Myocyte (in vitro differentiated cells): ENCODE measurements around the gene NOD2. TPM values are rescaled to one million over a fixed set of nuclear protein-coding genes. Genes with fewer than 3 reads are reported as not detected.

Experiments used
- DNase-seq: peaks from one replicate; pipeline ENCODE4 v3.0.0-alpha.2; 2012; ENCODE audit warnings: low read depth
- microRNA-seq: library from miRNA; unstranded; fragments of <30 nt; microRNA quantifications from one replicate; pipeline ENCODE4, GENCODE V29; 2016
- total RNA-seq: library from RNA; depleted of rRNA; stranded (reverse); fragments of >200 nt; gene quantifications from 2 replicates; pipeline ENCODE4 v1.2.3, GENCODE V29; 2014

Gene NOD2
- total RNA-seq, 1 donor from 2014 or later, result 0.99 TPM

DNA sequence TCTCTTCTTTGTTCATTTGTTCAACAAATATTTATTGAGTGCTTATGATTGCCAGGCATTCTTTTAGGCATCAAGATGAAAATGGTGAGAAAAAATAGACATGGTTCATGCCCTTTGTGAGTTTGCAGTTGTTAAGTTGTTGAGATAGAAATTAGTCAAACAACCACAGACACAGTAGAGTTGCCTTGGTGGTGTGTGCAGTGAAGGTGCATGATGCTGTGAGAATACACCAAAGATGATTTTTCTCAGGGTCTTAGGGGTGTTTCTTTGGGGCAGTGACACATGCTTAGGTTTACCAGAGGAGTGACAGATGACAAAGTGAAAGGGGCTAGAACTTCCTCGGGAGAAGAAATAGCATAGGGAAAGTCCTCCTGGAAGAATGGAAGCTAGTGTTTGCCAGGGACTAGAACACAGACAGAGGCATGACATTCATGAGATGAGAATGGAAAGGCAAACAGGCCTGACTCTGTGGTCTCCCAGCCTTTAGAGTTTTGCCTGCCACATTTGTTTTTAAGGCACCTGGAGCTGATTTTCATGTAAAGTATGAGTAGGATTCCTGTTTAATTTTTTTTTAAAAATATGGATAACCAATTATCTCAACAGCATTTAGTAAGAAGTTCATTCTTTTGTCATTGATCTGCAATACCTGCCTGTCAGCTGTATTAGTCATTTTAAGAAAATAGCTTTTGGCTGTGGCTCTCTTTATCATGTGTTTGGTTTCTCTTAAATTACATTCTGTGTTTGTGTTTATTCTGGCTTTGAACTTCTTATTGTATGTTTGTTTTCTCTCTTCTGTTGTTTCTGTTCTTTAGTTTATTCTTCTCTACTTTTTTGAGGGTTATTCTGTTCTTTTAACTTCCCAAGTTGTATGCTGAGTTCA is 85.1 kb downstream of the NOD2 start:
- DNase-seq, result peak; percentile 15

DNA sequence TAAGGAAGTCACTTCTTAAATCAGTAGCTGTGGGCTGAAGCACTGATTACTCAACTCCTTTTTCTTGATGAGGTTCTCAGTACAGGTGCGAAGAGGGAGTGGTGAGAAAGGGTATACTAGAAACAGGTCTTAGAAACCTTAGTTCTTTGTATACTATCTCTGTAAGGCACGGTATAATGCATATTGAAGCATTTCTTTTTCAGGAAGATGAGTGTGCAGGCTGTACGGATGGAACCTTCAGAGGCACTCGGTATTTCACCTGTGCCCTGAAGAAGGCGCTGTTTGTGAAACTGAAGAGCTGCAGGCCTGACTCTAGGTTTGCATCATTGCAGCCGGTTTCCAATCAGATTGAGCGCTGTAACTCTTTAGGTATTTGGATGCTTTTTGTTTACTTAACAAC is 87.6 kb downstream of the NOD2 start:
- no peak for DNase-seq

DNA sequence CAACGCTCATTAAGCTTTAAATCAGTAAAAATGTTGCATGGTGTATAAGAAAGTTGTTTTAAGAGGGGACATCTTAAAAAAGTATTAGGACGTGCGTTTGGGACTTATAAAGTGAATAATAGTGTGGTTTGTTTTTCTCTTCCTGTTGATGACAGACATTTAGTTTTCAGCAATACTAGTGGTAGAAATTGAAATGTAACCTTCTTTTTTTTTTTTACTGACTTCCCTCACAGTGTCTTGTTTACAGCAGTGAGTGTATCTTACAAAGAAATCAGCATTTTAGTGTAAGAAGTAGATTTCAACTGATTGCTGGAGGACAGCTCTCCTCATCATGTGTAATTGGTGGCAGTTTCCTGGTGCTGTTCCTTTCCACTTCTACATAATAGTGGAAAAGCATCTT is 88.1 kb downstream of the NOD2 start:
- DNase-seq, result no peak

Small RNA genes within 50 kb of the gene (microRNA-seq; reads per million reads assigned to microRNA genes)
- gene MIR3181, result 1.1 reads per million

Other genes with a start within 250 kb of the NOD2 start
- 0.16 and 0.75 TPM in 2 replicates for gene NKD1, start 145.2 kb upstream of the NOD2 start, total RNA-seq
- 0.36 and 1.1 TPM in 2 replicates for gene SNX20, start 12.3 kb upstream of the NOD2 start, total RNA-seq
- 132 and 161 TPM in 2 replicates for gene CYLD, start 48.5 kb downstream of the NOD2 start, total RNA-seq